Measurements from ENCODE around the gene TEX22.

DNA sequence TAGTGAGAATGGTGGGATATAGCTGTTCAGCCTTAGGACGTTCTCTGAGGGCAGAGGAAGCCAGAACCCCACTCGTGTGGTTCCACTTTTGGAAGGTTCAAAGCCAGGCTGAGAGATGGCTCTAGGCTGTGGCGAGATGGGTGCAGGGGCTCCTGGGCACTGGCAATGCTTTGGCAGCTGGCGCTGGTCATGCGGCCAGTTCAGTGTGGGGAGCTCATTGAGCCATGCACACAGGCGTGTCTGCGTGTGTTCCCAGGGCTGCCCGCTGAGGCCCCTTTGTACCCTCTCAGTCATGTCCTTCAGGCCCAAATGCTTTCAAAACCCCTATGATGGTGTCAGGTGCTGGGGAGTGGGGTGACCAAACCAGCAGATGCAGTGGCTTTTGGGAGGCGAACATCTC is 1.7 kb downstream of the TEX22 start:
- TF ChIP-seq EZH2 (IDR thresholded peaks at IDR 0.05; ENCODE audit: borderline replicate concordance, low read length), result no peak
- TF ChIP-seq, protein P1, sequence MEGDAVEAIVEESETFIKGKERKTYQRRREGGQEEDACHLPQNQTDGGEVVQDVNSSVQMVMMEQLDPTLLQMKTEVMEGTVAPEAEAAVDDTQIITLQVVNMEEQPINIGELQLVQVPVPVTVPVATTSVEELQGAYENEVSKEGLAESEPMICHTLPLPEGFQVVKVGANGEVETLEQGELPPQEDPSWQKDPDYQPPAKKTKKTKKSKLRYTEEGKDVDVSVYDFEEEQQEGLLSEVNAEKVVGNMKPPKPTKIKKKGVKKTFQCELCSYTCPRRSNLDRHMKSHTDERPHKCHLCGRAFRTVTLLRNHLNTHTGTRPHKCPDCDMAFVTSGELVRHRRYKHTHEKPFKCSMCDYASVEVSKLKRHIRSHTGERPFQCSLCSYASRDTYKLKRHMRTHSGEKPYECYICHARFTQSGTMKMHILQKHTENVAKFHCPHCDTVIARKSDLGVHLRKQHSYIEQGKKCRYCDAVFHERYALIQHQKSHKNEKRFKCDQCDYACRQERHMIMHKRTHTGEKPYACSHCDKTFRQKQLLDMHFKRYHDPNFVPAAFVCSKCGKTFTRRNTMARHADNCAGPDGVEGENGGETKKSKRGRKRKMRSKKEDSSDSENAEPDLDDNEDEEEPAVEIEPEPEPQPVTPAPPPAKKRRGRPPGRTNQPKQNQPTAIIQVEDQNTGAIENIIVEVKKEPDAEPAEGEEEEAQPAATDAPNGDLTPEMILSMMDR (conservative IDR thresholded peaks at IDR 0.05 in 1 of 2, IDR thresholded peaks at IDR 0.05 in 1 of 2; ENCODE audit: extremely low read depth in 1 of 2, insufficient read depth in 1 of 2, low read depth in 1 of 2, low read length in 2 of 2), result no peak

Data from mammary epithelial cell (primary cell).